Neural progenitor cell (in vitro differentiated cells): ENCODE data around the gene TNIK. TPM values are rescaled to one million over a fixed set of nuclear protein-coding genes. Genes with fewer than 3 reads are reported as not detected.

ENCODE experiments used
- DNase-seq: peaks from one replicate; pipeline ENCODE4 v3.0.0-alpha.2; 2016; ENCODE audit warnings: low spot score
- H2AFZ ChIP-seq: fragments of 200-600 bp; sonication (generic); replicated peaks from 2 replicates; pipeline ENCODE4 v1.6.1; 2016; ENCODE audit warnings: antibody characterized with exemption
- H3F3A ChIP-seq: fragments of 200-600 bp; sonication (generic); 2 replicates; pipeline ENCODE4 v1.6.1; 2016; ENCODE audit warnings: antibody characterized with exemption, low read depth
- H3K27ac ChIP-seq: fragments of 200-600 bp; sonication (generic); 2 replicates; pipeline ENCODE4 v1.5.1; 2016; ENCODE audit warnings: mild to moderate bottlenecking
- H3K27me3 ChIP-seq: fragments of 200-600 bp; sonication (generic); 2 replicates; pipeline ENCODE4 v1.6.1; 2016; ENCODE audit warnings: mild to moderate bottlenecking, moderate library complexity
- H3K36me3 ChIP-seq: fragments of 200-600 bp; sonication (generic); 2 replicates; pipeline ENCODE4 v1.5.1; 2016
- H3K4me1 ChIP-seq: fragments of 200-600 bp; sonication (generic); 2 replicates; pipeline ENCODE4 v1.6.1; 2016; ENCODE audit warnings: mixed run types
- H3K4me2 ChIP-seq: fragments of 200-600 bp; sonication (generic); 2 replicates; pipeline ENCODE4 v1.6.1; 2016
- H3K4me3 ChIP-seq: fragments of 200-600 bp; sonication (generic); 2 replicates; pipeline ENCODE4 v1.5.1; 2016
- H3K79me2 ChIP-seq: fragments of 200-600 bp; sonication (generic); 2 replicates; pipeline ENCODE4 v1.6.1; 2016; ENCODE audit warnings: low read depth
- H3K9ac ChIP-seq: fragments of 200-600 bp; sonication (generic); 2 replicates; pipeline ENCODE4 v1.6.1; 2016
- H3K9me3 ChIP-seq: fragments of 200-600 bp; sonication (generic); 2 replicates; pipeline ENCODE4 v1.5.1; 2016; ENCODE audit warnings: low read depth
- H4K20me1 ChIP-seq: fragments of 200-600 bp; sonication (generic); 2 replicates; pipeline ENCODE4 v1.6.1; 2016; ENCODE audit warnings: low read depth
- H3K27ac Mint-ChIP-seq: 3 replicates; pipeline ENCODE4 v1.8.0; 2021; ENCODE audit warnings: mixed read lengths
- H3K27me3 Mint-ChIP-seq: 2 replicates; pipeline ENCODE4 v1.8.0; 2022; ENCODE audit warnings: low read depth, mild to moderate bottlenecking, inconsistent platforms, moderate library complexity, mixed read lengths; ENCODE audit not compliant: insufficient read depth
- H3K36me3 Mint-ChIP-seq: 3 replicates; pipeline ENCODE4 v1.8.0; 2021; ENCODE audit warnings: mixed read lengths
- H3K4me1 Mint-ChIP-seq: 3 replicates; pipeline ENCODE4 v1.8.0; 2021; ENCODE audit warnings: mixed read lengths
- H3K4me3 Mint-ChIP-seq: 3 replicates; pipeline ENCODE4 v1.8.0; 2021; ENCODE audit warnings: mild to moderate bottlenecking, moderate library complexity, mixed read lengths
- H3K9me3 Mint-ChIP-seq: 3 replicates; pipeline ENCODE4 v1.8.0; 2020; ENCODE audit warnings: mixed read lengths
- EZH2 ChIP-seq: fragments of 200-600 bp; sonication (generic); IDR thresholded peaks from 2 replicates; pipeline ENCODE4 v1.6.1; 2017; ENCODE audit warnings: antibody characterized with exemption, mild to moderate bottlenecking, moderate library complexity
- EZH2phosphoT487 ChIP-seq: fragments of 200-600 bp; sonication (generic); IDR thresholded peaks from 2 replicates; pipeline ENCODE4 v1.6.1; 2017; ENCODE audit warnings: antibody characterized with exemption
- total RNA-seq: library from RNA; depleted of rRNA; stranded (reverse); fragments of >200 nt; gene quantifications from 2 replicates; pipeline ENCODE4 v1.2.3, GENCODE V29; 2015; ENCODE audit warnings: low replicate concordance
- TF ChIP-seq, protein P1 (sequence below): fragments of 200-600 bp; sonication (generic); IDR thresholded peaks from 2 replicates; pipeline ENCODE4 v1.5.1; 2017; ENCODE audit warnings: antibody characterized with exemption, mild to moderate bottlenecking

Gene TNIK
- total RNA-seq, 1 donor from 2014 or later, result 3.0 TPM

DNA sequence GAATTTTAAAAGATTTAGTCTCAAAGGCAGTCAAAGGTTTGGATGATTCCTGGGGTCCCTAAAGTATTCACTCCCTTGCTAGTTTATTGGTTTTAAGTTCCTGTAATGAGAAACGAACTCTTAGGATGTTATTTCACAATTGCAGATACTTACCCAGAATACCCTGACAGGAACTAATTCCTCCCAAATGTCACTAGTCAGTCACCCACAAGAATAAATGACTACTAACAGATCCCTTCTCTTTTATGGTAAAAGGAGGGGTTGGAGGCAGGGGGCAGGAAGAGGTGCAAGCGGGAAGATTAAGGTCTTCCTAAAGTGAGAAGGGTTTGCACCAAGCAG, 259.5 kb downstream of the TNIK start:
- no peak overlapping the region for H3K4me3 ChIP-seq
- H3F3A ChIP-seq, result no peaks in the 10 kb centered on the region
- H3K9me3 ChIP-seq, result no peaks in the 10 kb centered on the region
- H3K27me3 ChIP-seq, result no peaks in the 10 kb centered on the region
- no peak overlapping the region for H3K4me2 ChIP-seq
- H3K9me3 Mint-ChIP-seq, result no peaks in the 10 kb centered on the region
- H3K9ac ChIP-seq, result no peak overlapping the region
- no peak overlapping the region for H3K4me3 Mint-ChIP-seq
- no peak overlapping the region for H2AFZ ChIP-seq
- H3K27ac ChIP-seq, result no peak overlapping the region
- H3K36me3 ChIP-seq, result no peaks in the 10 kb centered on the region
- H3K27ac Mint-ChIP-seq, result no peak overlapping the region
- H3K36me3 Mint-ChIP-seq, result peaks cover 2% of the 10 kb centered on the region
- H4K20me1 ChIP-seq, result no peaks in the 10 kb centered on the region
- TF ChIP-seq EZH2phosphoT487, result no peak
- TF ChIP-seq, protein P1, sequence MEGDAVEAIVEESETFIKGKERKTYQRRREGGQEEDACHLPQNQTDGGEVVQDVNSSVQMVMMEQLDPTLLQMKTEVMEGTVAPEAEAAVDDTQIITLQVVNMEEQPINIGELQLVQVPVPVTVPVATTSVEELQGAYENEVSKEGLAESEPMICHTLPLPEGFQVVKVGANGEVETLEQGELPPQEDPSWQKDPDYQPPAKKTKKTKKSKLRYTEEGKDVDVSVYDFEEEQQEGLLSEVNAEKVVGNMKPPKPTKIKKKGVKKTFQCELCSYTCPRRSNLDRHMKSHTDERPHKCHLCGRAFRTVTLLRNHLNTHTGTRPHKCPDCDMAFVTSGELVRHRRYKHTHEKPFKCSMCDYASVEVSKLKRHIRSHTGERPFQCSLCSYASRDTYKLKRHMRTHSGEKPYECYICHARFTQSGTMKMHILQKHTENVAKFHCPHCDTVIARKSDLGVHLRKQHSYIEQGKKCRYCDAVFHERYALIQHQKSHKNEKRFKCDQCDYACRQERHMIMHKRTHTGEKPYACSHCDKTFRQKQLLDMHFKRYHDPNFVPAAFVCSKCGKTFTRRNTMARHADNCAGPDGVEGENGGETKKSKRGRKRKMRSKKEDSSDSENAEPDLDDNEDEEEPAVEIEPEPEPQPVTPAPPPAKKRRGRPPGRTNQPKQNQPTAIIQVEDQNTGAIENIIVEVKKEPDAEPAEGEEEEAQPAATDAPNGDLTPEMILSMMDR, result no peak
- TF ChIP-seq EZH2, result no peak
- no peak for DNase-seq
- H3K27me3 Mint-ChIP-seq, result peaks cover 3% of the 10 kb centered on the region
- peaks cover 16% of the 10 kb centered on the region for H3K4me1 Mint-ChIP-seq
- peaks cover 10% of the 10 kb centered on the region for H3K4me1 ChIP-seq
- H3K79me2 ChIP-seq, result no peaks in the 10 kb centered on the region

DNA sequence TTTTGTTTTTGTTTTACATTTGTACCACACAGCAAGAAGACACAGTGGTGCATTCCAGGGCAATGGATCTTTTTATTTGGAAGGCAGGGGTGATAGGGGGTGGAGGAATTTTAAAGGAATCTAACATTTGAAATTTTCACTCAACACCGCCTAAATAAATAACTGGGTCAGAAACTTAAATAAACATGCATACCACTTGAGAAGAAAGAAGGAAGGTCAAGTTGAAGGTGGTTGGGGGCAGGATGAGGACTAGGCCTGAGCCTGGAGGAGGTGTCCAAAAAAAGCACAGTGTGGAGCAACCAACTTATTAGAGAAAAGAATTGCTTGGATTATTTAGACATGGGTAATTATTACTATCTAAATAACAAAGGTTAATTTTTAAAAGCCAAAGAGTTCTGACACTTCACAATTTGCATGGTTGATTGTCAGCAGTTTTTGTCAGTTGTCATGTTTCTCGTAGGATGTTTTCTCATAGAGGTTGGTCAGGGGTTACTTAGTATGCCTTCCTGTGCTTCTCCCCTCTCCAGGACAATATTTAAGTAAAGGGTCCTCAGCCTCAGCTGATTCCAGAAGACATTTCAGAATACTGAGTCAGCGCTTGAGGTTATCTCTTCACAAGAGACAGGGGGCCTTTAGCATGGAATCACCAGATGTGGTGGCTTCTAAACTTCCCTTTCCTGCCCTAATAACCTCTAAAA, 260.0 kb downstream of the TNIK start:
- peaks cover 10% of the 10 kb centered on the region for H3K4me1 ChIP-seq
- peaks cover 16% of the 10 kb centered on the region for H3K4me1 Mint-ChIP-seq
- H4K20me1 ChIP-seq, result no peaks in the 10 kb centered on the region
- no peak overlapping the region for H3K4me3 ChIP-seq
- H3K4me2 ChIP-seq, result no peak overlapping the region
- no peaks in the 10 kb centered on the region for H3K27me3 ChIP-seq
- H3K36me3 ChIP-seq, result no peaks in the 10 kb centered on the region
- H3K9ac ChIP-seq, result no peak overlapping the region
- TF ChIP-seq EZH2 (no peak), EZH2phosphoT487 (no peak)
- TF ChIP-seq, protein P1, result no peak
- H2AFZ ChIP-seq, result no peak overlapping the region
- no peaks in the 10 kb centered on the region for H3F3A ChIP-seq
- no peaks in the 10 kb centered on the region for H3K79me2 ChIP-seq
- H3K9me3 ChIP-seq, result no peaks in the 10 kb centered on the region
- H3K27ac Mint-ChIP-seq, result no peak overlapping the region
- no peak for DNase-seq
- H3K27ac ChIP-seq, result no peak overlapping the region
- no peaks in the 10 kb centered on the region for H3K9me3 Mint-ChIP-seq
- peaks cover 3% of the 10 kb centered on the region for H3K27me3 Mint-ChIP-seq
- no peak overlapping the region for H3K4me3 Mint-ChIP-seq
- peaks cover 2% of the 10 kb centered on the region for H3K36me3 Mint-ChIP-seq

DNA sequence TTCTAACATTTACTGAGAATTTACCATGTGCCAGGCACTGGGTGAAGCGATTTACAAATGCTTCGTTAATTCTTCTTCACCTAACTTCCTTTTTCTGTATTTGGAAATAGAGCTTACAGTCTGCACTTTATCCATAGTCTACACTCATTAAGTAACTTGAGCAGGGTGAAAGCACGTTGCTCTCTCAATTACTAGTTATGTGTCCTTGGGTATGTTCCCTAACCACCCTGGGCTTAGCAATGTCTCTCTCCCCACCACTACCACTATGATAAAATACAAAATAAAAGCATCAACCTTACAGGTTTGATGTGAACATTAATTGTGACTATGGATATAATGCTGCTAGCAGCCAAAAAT, 260.8 kb downstream of the TNIK start:
- H3K36me3 ChIP-seq, result no peaks in the 10 kb centered on the region
- no peaks in the 10 kb centered on the region for H3K27me3 ChIP-seq
- no peak overlapping the region for H3K4me3 ChIP-seq
- Mint-ChIP-seq H3K36me3 (peaks cover 2% of the 10 kb centered on the region), H3K27me3 (peaks cover 3% of the 10 kb centered on the region), H3K4me3 (no peak overlapping the region), H3K27ac (no peak overlapping the region), H3K4me1 (peaks cover 16% of the 10 kb centered on the region), H3K9me3 (no peaks in the 10 kb centered on the region)
- no peaks in the 10 kb centered on the region for H3K9me3 ChIP-seq
- no peak for TF ChIP-seq EZH2phosphoT487
- TF ChIP-seq, protein P1, result no peak
- no peak for TF ChIP-seq EZH2
- no peak overlapping the region for H3K27ac ChIP-seq
- no peaks in the 10 kb centered on the region for H4K20me1 ChIP-seq
- no peaks in the 10 kb centered on the region for H3K79me2 ChIP-seq
- H3F3A ChIP-seq, result no peaks in the 10 kb centered on the region
- H3K9ac ChIP-seq, result no peak overlapping the region
- H3K4me2 ChIP-seq, result no peak overlapping the region
- peaks cover 10% of the 10 kb centered on the region for H3K4me1 ChIP-seq
- no peak for DNase-seq
- no peak overlapping the region for H2AFZ ChIP-seq
